Gastroesophageal sphincter (tissue), 4 donors: ENCODE data around the gene RALGPS1. TPM values are rescaled to one million over a fixed set of nuclear protein-coding genes. Genes with fewer than 3 reads are reported as not detected.
A peak's percentile ranks its signal among the peaks of the same experiment; 100 is the strongest.

Experiments
- ATAC-seq: fragments of 150-250 bp; one replicate; pipeline ENCODE4 v1.9.1; 2016; ENCODE audit warnings: mild to moderate bottlenecking, moderate library complexity
- H3K27ac ChIP-seq, 4 donors: fragments of 200-600 bp; sonication (generic) in 3 of 4; 1 replicate in 3 of 4; 2 replicates in 1 of 4; pipeline ENCODE4 v1.5.1; 2016 to 2019
- H3K27me3 ChIP-seq: fragments of 200-600 bp; sonication (generic); one replicate; pipeline ENCODE4 v1.5.1; 2019
- H3K36me3 ChIP-seq, 2 donors: fragments of 200-600 bp; sonication (generic); one replicate each; pipeline ENCODE4 v1.5.1; 2019; ENCODE audit warnings: control low read depth in 1 of 2
- H3K4me1 ChIP-seq, 3 donors: fragments of 200-600 bp; sonication (generic); 1 replicate in 2 of 3; 2 replicates in 1 of 3; pipeline ENCODE4 v1.5.1; 2016 to 2019; ENCODE audit warnings: control low read depth in 2 of 3
- H3K4me3 ChIP-seq, 2 donors: fragments of 200-600 bp; sonication (generic); one replicate each; pipeline ENCODE4 v1.5.1; 2019; ENCODE audit warnings: mild to moderate bottlenecking in 1 of 2, moderate library complexity in 1 of 2
- H3K9me3 ChIP-seq, 3 donors: fragments of 200-600 bp; sonication (generic); one replicate each; pipeline ENCODE4 v1.5.1; 2017 to 2019; ENCODE audit warnings: control low read depth in 2 of 3
- EP300 ChIP-seq: sonication (generic); formaldehyde crosslinking; IDR thresholded peaks from one replicate; pipeline ENCODE4 v1.6.1; 2017; ENCODE audit warnings: antibody characterized with exemption, mild to moderate bottlenecking
- POLR2A ChIP-seq, 2 donors: fragments of 450-650 bp; IDR thresholded peaks; one replicate each; pipeline ENCODE4 v1.6.1; 2017; ENCODE audit warnings: antibody characterized with exemption in 2 of 2, mild to moderate bottlenecking in 2 of 2, moderate library complexity in 1 of 2
- POLR2AphosphoS5 ChIP-seq: sonication (generic); formaldehyde crosslinking; IDR thresholded peaks from one replicate; pipeline ENCODE4 v1.6.1; 2017; ENCODE audit warnings: antibody characterized with exemption
- WGBS, 2 donors: methylation state at CpG; one replicate each; pipeline ENCODE4 v1.1.5; 2018; ENCODE audit warnings: low coverage in 1 of 2; 5-methylcytosine and 5-hydroxymethylcytosine counted together
- total RNA-seq, 4 donors: library from RNA; depleted of rRNA; stranded (reverse); fragments of >200 nt; gene quantifications; one replicate each; pipeline ENCODE4 v1.1.0, GENCODE V29; 2016
- TF ChIP-seq, protein P1 (sequence below), 4 experiments: fragments of 200-600 bp in 2 of 4; fragments of 450-650 bp in 2 of 4; sonication (generic) in 1 of 4; IDR thresholded peaks; one replicate each; pipeline ENCODE4 v1.5.1; 2017 to 2019; ENCODE audit warnings: antibody characterized with exemption in 4 of 4, mild to moderate bottlenecking in 2 of 4, moderate library complexity in 2 of 4

Gene RALGPS1
- total RNA-seq, 4 donors from 2014 or later = 5.9 to 17.4 (median 11.3) TPM

DNA sequence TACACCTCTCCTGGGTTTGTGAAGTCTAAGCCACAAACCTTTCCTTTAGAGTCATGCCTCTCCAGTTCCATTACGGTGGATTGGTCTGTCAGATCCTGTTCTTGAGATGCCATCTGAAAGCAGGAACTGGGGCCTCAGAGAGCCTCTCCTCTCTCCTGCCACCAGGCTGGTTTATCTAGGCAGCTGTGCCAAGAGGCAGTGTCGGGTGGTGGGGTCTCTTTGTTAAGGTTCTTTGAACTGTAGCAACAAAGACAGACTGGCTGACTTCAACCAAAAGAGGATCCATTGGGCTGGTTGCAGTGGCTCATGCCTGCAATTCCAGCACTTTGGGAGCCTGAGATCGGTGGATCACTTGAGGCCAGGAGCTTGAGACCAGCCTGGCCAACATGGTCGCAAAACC is 273.8 kb downstream of the RALGPS1 start:
- Histone ChIP-seq H3K4me1 (peaks cover 16 to 62% (median 39%) of the 10 kb centered on the region in 3 donors), H3K4me3 (no peak overlapping the region), H3K27ac (peak overlapping the region in 3 of 4 donors; percentile 84 to 95 (median 89)), H3K27me3 (no peaks in the 10 kb centered on the region), H3K9me3 (no peaks in the 10 kb centered on the region), H3K36me3 (no peaks in the 10 kb centered on the region)
- WGBS, 2 donors = 89% methylated on average over 3 of the region's 4 CpGs; no CpG with 5 or more reads in 1 of the 2 donors
- TF ChIP-seq POLR2A (IDR thresholded peaks at IDR 0.05) (no peak), EP300 (no peak), POLR2AphosphoS5 (no peak)
- TF ChIP-seq, protein P1, sequence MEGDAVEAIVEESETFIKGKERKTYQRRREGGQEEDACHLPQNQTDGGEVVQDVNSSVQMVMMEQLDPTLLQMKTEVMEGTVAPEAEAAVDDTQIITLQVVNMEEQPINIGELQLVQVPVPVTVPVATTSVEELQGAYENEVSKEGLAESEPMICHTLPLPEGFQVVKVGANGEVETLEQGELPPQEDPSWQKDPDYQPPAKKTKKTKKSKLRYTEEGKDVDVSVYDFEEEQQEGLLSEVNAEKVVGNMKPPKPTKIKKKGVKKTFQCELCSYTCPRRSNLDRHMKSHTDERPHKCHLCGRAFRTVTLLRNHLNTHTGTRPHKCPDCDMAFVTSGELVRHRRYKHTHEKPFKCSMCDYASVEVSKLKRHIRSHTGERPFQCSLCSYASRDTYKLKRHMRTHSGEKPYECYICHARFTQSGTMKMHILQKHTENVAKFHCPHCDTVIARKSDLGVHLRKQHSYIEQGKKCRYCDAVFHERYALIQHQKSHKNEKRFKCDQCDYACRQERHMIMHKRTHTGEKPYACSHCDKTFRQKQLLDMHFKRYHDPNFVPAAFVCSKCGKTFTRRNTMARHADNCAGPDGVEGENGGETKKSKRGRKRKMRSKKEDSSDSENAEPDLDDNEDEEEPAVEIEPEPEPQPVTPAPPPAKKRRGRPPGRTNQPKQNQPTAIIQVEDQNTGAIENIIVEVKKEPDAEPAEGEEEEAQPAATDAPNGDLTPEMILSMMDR (IDR thresholded peaks at IDR 0.05) = no peak
- ATAC-seq = no peak

DNA sequence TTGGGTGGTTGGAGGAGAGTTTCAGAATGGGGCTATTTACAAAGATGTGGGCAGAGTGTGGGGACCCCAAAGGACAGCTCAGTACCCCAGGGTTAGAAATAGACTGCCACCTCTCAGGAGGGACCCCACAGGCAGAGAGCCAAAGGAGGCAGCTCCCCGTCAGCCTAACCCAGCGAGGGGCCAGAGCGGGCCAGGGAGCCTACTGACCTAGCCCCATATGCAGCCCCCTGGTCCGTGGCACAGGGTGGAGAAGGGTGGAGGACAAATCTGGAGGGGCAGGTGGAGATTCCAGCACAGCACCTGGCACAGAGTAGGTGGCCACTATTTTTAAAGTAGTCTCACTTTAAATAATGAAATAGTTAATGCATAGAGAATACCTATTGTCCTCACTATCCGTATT is 275.0 kb downstream of the RALGPS1 start:
- WGBS, 2 donors = 59 to 77% methylated on average over 1 to 5 of the region's 5 CpGs
- Histone ChIP-seq H3K27me3 (no peaks in the 10 kb centered on the region), H3K9me3 (no peaks in the 10 kb centered on the region), H3K4me3 (no peak overlapping the region), H3K4me1 (peaks cover 16 to 50% (median 32%) of the 10 kb centered on the region in 3 donors), H3K36me3 (no peaks in the 10 kb centered on the region), H3K27ac (peak overlapping the region in 2 of 4 donors; percentile 40 to 84)
- no peak for ATAC-seq
- TF ChIP-seq POLR2AphosphoS5 (no peak), POLR2A (IDR thresholded peaks at IDR 0.05) (no peak), EP300 (no peak)
- TF ChIP-seq, protein P1 (IDR thresholded peaks at IDR 0.05) = no peak

DNA sequence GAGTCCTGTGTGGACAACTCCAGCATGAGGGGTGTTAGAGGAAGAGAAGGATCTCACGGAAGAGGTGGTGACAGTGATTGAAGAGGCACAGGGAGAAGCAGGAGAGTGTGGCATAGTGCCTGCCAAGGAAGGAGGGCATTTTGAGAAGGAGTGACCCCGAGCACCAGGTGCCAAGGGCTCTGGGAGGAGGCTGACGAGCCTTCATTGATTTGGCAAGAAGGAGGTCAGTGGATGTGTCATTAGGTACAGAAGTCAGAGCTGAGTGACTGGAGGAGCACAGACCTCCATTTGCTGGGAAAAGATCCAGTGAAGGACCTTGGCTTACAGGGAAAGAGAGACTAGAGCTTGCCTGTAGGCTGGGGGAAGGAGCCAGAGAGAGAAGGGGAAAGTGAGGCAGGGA is 278.2 kb downstream of the RALGPS1 start:
- no peaks in the 10 kb centered on the region for H3K27me3 ChIP-seq
- H3K27ac ChIP-seq = no peak overlapping the region
- ATAC-seq = no peak
- WGBS, 2 donors = 80 to 95% methylated on average over 1 to 3 of the region's 3 CpGs
- peaks cover 0 to 33% (median 17%) of the 10 kb centered on the region in 3 donors for H3K4me1 ChIP-seq
- peaks cover 0 to 5% of the 10 kb centered on the region in 2 donors for H3K36me3 ChIP-seq
- H3K9me3 ChIP-seq = no peaks in the 10 kb centered on the region
- H3K4me3 ChIP-seq = no peak overlapping the region
- TF ChIP-seq POLR2A (IDR thresholded peaks at IDR 0.05) = no peak
- no peak for TF ChIP-seq POLR2AphosphoS5
- TF ChIP-seq EP300 = no peak
- TF ChIP-seq, protein P1 (IDR thresholded peaks at IDR 0.05) = no peak

DNA sequence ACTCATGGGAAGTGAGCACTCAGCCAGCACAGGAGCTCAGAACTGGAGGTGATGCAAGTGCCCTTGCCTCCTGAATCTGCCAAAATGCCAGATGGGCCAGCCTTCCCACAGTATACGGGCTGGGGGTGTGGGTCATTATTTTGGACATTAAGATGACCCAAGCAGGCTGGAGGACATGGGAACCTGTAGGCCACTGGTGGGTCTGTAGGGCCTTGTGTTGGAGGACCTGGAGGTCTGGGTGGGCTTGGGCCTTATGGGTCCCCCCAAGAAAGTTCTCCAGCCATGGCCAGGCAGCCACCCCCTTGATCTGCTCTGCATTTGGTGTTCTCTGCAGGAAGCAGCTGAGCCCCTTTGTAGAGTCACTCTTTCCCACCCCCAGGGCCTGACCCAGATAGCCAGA is 278.9 kb downstream of the RALGPS1 start:
- Histone ChIP-seq H3K4me3 (no peak overlapping the region), H3K27ac (no peak overlapping the region), H3K4me1 (peaks cover 0 to 33% (median 17%) of the 10 kb centered on the region in 3 donors), H3K36me3 (peaks cover 0 to 5% of the 10 kb centered on the region in 2 donors), H3K27me3 (no peaks in the 10 kb centered on the region), H3K9me3 (no peaks in the 10 kb centered on the region)
- TF ChIP-seq, protein P1 (IDR thresholded peaks at IDR 0.05) = no peak
- no peak for TF ChIP-seq EP300
- TF ChIP-seq POLR2AphosphoS5 = no peak
- no peak for TF ChIP-seq POLR2A (IDR thresholded peaks at IDR 0.05)
- WGBS, 2 donors = 100% methylated on average over 1 of the region's 1 CpG; no CpG with 5 or more reads in 1 of the 2 donors
- ATAC-seq = no peak
